Thymus (tissue), 11 donors: ENCODE measurements around the gene FHL1. TPM values are rescaled to one million over a fixed set of nuclear protein-coding genes. Genes with fewer than 3 reads are reported as not detected.
"Not testable (repeated sequence)": the region's sequence is repeated elsewhere in the genome, so short reads cannot be mapped to it uniquely, and the experiment has no call there.

Source experiments
- DNase-seq, 9 donors: peaks; one replicate each; pipeline ENCODE4 v3.0.0-alpha.2; 2013; ENCODE audit warnings: low spot score in 9 of 9, low read depth in 6 of 9, missing footprints in 1 of 9
- H3K27ac ChIP-seq, 2 donors: one replicate each; pipeline ENCODE4 v1.5.1; 2013; ENCODE audit warnings: control low read depth in 1 of 2, low read depth in 1 of 2, low read length in 1 of 2, mild to moderate bottlenecking in 1 of 2, moderate library complexity in 1 of 2
- H3K27me3 ChIP-seq, 2 donors: one replicate each; pipeline ENCODE4 v1.5.1; 2013; ENCODE audit warnings: low read length in 1 of 2; ENCODE audit not compliant: control insufficient read depth in 2 of 2, insufficient read depth in 1 of 2
- H3K36me3 ChIP-seq, 2 donors: one replicate each; pipeline ENCODE4 v1.5.1; 2013; ENCODE audit warnings: low read length in 1 of 2, mild to moderate bottlenecking in 1 of 2, moderate library complexity in 1 of 2; ENCODE audit not compliant: control insufficient read depth in 2 of 2, insufficient read depth in 2 of 2
- H3K4me1 ChIP-seq, 2 donors: one replicate each; pipeline ENCODE4 v1.5.1; 2013; ENCODE audit warnings: low read length in 2 of 2; ENCODE audit not compliant: control insufficient read depth in 2 of 2, insufficient read depth in 2 of 2
- H3K4me3 ChIP-seq, 2 donors: one replicate each; pipeline ENCODE4 v1.5.1; 2013; ENCODE audit warnings: low read length in 2 of 2, control low read depth in 1 of 2, mild to moderate bottlenecking in 1 of 2
- H3K9me3 ChIP-seq, 2 donors: one replicate each; pipeline ENCODE4 v1.5.1; 2013; ENCODE audit warnings: low read length in 1 of 2, mild to moderate bottlenecking in 1 of 2; ENCODE audit not compliant: control insufficient read depth in 2 of 2, insufficient read depth in 1 of 2
- WGBS: extraction: QIAGEN DNeasy Blood & Tissue Kit; methylation state at CpG from one replicate; pipeline ENCODE4 v1.1.7; 2013; 5-methylcytosine and 5-hydroxymethylcytosine counted together
- polyA plus RNA-seq: library from polyadenylated mRNA; stranded (reverse); fragments of 200-250 nt; gene quantifications from one replicate; pipeline ENCODE4 v1.2.3, GENCODE V29; 2013
- total RNA-seq: library from RNA; stranded (reverse); fragments of 120-200 nt; gene quantifications from one replicate; pipeline ENCODE4 v1.2.4, GENCODE V29; 2013
- donor health status: healthy.

Gene FHL1
- total and polyA plus RNA-seq, 2 donors: 6.1 to 88.1 TPM

DNA sequence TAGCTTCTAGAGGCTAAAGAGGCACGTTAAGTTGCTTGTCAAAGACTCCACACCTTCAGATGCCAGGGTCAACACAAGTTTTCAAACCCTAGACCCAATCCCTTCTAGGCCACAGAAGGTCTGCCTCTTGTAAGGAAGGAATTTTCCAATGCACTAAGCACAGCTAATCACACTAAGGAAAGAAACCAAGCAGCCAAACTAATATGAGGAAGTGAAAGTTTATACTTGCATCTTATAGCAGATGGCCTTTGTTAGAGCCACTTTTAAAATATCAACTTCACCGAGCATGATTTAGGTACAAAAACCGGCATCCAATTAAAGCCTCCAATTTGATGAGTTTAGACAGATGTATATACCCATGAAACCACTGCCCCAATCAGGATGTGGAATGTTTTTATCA is 9.9 kb downstream of the FHL1 start:
- no peak overlapping the region for H3K4me3 ChIP-seq
- H3K27ac ChIP-seq: no peak overlapping the region
- H3K27me3 ChIP-seq: no peaks in the 10 kb centered on the region
- no peak for DNase-seq
- H3K9me3 ChIP-seq: no peaks in the 10 kb centered on the region
- H3K4me1 ChIP-seq: no peaks in the 10 kb centered on the region
- H3K36me3 ChIP-seq: no peaks in the 10 kb centered on the region
- 40% methylated on average over 3 of the region's 3 CpGs for WGBS

- H3K4me1 ChIP-seq: no peaks in the 10 kb centered on the region
- no peaks in the 10 kb centered on the region for H3K36me3 ChIP-seq
- no peaks in the 10 kb centered on the region for H3K27me3 ChIP-seq
- DNase-seq: no peak
- no peak overlapping the region for H3K27ac ChIP-seq
- no peak overlapping the region for H3K4me3 ChIP-seq
- no peaks in the 10 kb centered on the region for H3K9me3 ChIP-seq
- 98% methylated on average over 4 of the region's 4 CpGs for WGBS
These were observed 11.4 kb downstream of the FHL1 start for GRCh38 chrX:136158685-136159084.

GRCh38 chrX:136159611-136160025 is 12.3 kb downstream of the FHL1 start:
- H3K27me3 ChIP-seq: no peaks in the 10 kb centered on the region
- no peak overlapping the region for H3K27ac ChIP-seq
- no peaks in the 10 kb centered on the region for H3K9me3 ChIP-seq
- DNase-seq: no peak
- no peaks in the 10 kb centered on the region for H3K4me1 ChIP-seq
- H3K36me3 ChIP-seq: no peaks in the 10 kb centered on the region
- 67% methylated on average over 2 of the region's 2 CpGs for WGBS
- H3K4me3 ChIP-seq: no peak overlapping the region

- no peaks in the 10 kb centered on the region for H3K36me3 ChIP-seq
- no peaks in the 10 kb centered on the region for H3K27me3 ChIP-seq
- 55% methylated on average over 9 of the region's 9 CpGs for WGBS
- DNase-seq: peak in 3 of 9 donors; percentile 9 to 46 (median 25)
- no peak overlapping the region for H3K27ac ChIP-seq
- no peak overlapping the region for H3K4me3 ChIP-seq
- no peaks in the 10 kb centered on the region for H3K4me1 ChIP-seq
- no peaks in the 10 kb centered on the region for H3K9me3 ChIP-seq
These were observed 15.7 kb downstream of the FHL1 start for GRCh38 chrX:136162827-136163570.

- no peaks in the 10 kb centered on the region for H3K36me3 ChIP-seq
- H3K4me3 ChIP-seq: no peak overlapping the region
- no peaks in the 10 kb centered on the region for H3K27me3 ChIP-seq
- H3K4me1 ChIP-seq: no peaks in the 10 kb centered on the region
- no peaks in the 10 kb centered on the region for H3K9me3 ChIP-seq
- H3K27ac ChIP-seq: no peak overlapping the region
- 97% methylated on average over 1 of the region's 1 CpG for WGBS
- no peak for DNase-seq
These were observed 16.4 kb downstream of the FHL1 start for GRCh38 chrX:136163689-136164088.

DNA sequence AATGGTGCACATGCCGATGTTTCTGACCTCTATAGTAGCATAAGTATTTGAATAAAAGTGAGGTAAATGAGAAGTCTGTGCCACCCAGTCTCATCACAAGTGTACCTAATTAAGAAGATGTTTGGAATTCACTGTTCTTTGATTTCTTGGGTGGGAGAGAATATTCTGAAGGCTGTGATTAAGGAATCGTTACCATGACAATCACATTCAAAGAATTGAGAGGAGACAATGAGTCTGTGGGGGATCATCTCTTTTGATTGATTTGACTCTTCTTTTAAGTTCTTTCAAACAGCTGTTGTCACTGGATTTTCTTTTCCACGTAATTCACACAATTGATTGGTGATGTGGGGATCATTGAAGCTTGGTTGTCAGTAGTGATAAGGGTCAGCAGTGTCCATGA is 18.1 kb downstream of the FHL1 start:
- Histone ChIP-seq H3K4me3 (no peak overlapping the region), H3K36me3 (no peaks in the 10 kb centered on the region), H3K9me3 (no peaks in the 10 kb centered on the region), H3K27me3 (no peaks in the 10 kb centered on the region), H3K4me1 (no peaks in the 10 kb centered on the region), H3K27ac (no peak overlapping the region)
- 98% methylated on average over 3 of the region's 3 CpGs for WGBS
- no peak for DNase-seq

DNA sequence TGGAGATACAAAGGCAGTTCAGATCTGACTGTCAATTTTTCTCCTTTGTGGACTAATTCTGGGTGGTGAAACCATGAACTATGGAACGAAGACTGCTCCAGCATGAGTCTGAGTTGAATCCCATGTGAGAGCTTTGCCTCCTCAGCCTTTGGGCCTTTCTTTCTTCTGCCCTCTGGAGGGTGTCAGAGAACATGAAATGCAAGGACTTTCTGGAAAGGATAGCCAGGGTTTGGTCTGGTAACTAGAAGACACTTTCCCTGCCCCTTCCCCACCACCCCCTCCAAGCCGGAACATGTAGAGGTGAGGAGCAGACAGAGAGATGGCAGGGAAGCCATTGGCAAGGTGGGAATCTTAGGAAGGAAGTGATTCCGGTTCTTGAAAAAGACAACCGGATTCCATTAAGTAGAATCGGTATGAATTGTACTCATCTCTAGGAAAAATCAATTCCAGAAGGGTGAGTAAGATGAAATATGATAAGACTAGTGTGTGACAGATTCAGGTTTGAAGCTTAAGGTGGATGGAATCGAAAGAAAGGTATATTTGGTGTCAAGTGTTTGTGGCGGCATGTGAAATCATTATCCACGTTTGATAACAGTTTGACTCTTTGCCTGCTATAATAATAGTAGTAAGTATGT is 19.0 kb downstream of the FHL1 start:
- no peaks in the 10 kb centered on the region for H3K9me3 ChIP-seq
- no peak for DNase-seq
- no peak overlapping the region for H3K27ac ChIP-seq
- H3K36me3 ChIP-seq: no peaks in the 10 kb centered on the region
- H3K27me3 ChIP-seq: no peaks in the 10 kb centered on the region
- no peak overlapping the region for H3K4me3 ChIP-seq
- WGBS: 92% methylated on average over 8 of the region's 8 CpGs
- no peaks in the 10 kb centered on the region for H3K4me1 ChIP-seq

DNA sequence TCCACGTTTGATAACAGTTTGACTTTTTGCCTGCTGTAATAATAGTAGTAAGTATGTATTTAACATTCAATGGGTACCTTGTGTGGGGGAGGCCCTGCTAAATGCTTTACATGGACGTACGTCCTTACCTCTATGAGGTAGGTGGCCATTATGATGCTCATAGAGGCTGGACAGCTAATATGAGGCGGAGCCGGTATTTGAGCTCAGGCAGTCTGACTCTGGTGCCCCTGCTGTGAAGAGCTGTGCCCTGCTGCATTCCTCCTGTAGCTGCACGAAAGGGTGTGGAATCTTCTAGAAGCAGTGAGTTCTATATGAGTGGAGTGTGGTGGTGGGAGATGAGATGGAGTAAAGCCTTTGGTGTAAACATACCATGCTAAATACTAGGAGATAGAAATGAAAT is 20.7 kb downstream of the FHL1 start:
- H3K36me3 ChIP-seq, H3K27me3 ChIP-seq, H3K27ac ChIP-seq, H3K4me3 ChIP-seq, DNase-seq, H3K4me1 ChIP-seq, H3K9me3 ChIP-seq: not testable (repeated sequence)
- 96% methylated on average over 6 of the region's 6 CpGs for WGBS

DNA sequence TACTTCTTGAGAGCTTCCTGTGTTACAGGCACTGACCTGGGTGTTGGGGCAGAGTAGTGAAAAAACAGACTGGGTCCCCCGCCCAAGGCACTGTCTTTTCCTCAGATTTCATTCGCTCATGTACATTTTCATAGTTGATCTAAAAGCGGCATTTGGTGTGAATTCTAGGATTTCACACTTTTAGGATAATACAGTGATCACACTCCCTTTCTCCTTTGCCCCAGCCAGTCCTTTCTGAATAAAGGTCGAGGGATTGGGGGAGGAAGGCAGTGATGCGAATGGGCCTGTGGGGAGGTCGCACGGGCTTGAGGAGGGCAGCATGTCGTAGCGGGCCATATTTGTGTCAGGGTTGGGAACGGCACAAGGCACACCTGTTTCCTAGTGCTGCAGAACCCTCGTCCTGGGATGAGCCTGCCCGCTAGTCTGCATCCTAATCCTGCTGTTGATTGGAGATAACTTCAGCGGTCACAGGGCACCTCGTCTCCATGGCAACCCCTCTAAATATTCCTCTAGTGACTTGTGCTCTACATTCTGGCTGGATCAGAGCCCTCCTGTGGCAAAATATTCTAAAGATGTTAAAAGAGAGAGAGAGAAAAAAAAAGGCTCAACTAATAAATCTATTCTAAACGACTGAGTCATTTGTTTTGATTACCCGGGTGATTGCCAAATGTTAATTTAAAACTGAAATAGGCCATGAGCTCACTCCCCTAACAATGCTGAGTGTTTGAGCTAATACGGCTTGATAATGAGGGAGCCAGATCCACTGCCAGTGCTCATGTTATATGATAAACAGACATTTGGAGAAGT is 21.8 kb downstream of the FHL1 start:
- no peak overlapping the region for H3K27ac ChIP-seq
- WGBS: 43% methylated on average over 17 of the region's 17 CpGs
- no peak for DNase-seq
- H3K27me3 ChIP-seq: no peaks in the 10 kb centered on the region
- H3K4me3 ChIP-seq: no peak overlapping the region
- H3K36me3 ChIP-seq: no peaks in the 10 kb centered on the region
- H3K4me1 ChIP-seq: no peaks in the 10 kb centered on the region
- H3K9me3 ChIP-seq: no peaks in the 10 kb centered on the region
